Activated T-helper 1 cell treated with anti-CD3 and anti-CD28 coated beads, Interleukin-12 subunit alpha, Interleukin-12 subunit beta, Interleukin-2, Interleukin-4 antibody, amounts not matched to agents 30 ng/mL and 10 ng/mL and 1 ng/mL, durations not matched to agents 14 hours and 24 hours and 36 hours (primary cell): ENCODE data around the gene PHYKPL. TPM values are rescaled to one million over a fixed set of nuclear protein-coding genes. Genes with fewer than 3 reads are reported as not detected.
"Not testable (repeated sequence)": the region's sequence is repeated elsewhere in the genome, so short reads cannot be mapped to it uniquely, and the experiment has no call there.

Source experiments
- DNase-seq: peaks from one replicate; pipeline ENCODE4 v3.0.0; 2021; ENCODE audit warnings: low spot score
- H3K27ac Mint-ChIP-seq: one replicate; pipeline ENCODE4 v1.8.0; 2021; ENCODE audit warnings: mild to moderate bottlenecking, mixed read lengths
- H3K27me3 Mint-ChIP-seq: one replicate; pipeline ENCODE4 v1.8.0; 2022; ENCODE audit warnings: mild to moderate bottlenecking, moderate library complexity, mixed read lengths; ENCODE audit not compliant: insufficient read depth
- H3K36me3 Mint-ChIP-seq: one replicate; pipeline ENCODE4 v1.8.0; 2021; ENCODE audit warnings: low read depth, mixed read lengths
- H3K4me1 Mint-ChIP-seq: one replicate; pipeline ENCODE4 v1.8.0; 2021; ENCODE audit warnings: low read depth, mixed read lengths
- H3K4me3 Mint-ChIP-seq: one replicate; pipeline ENCODE4 v1.8.0; 2021; ENCODE audit warnings: mild to moderate bottlenecking, moderate library complexity, mixed read lengths
- H3K9me3 Mint-ChIP-seq: one replicate; pipeline ENCODE4 v1.8.0; 2021; ENCODE audit warnings: mixed read lengths
- intact Hi-C: fragments of 100-400 bp; cut with micrococcal nuclease; formaldehyde crosslinking; loops from one replicate; pipeline ENCODE4 v1.15.1; 2024
- total RNA-seq: library from RNA; stranded (reverse); gene quantifications from 2 replicates; pipeline ENCODE4 v1.2.3, GENCODE V29; 2022

PHYKPL gene
- total RNA-seq, 1 donor from 2014 or later: 84.4 TPM

DNA sequence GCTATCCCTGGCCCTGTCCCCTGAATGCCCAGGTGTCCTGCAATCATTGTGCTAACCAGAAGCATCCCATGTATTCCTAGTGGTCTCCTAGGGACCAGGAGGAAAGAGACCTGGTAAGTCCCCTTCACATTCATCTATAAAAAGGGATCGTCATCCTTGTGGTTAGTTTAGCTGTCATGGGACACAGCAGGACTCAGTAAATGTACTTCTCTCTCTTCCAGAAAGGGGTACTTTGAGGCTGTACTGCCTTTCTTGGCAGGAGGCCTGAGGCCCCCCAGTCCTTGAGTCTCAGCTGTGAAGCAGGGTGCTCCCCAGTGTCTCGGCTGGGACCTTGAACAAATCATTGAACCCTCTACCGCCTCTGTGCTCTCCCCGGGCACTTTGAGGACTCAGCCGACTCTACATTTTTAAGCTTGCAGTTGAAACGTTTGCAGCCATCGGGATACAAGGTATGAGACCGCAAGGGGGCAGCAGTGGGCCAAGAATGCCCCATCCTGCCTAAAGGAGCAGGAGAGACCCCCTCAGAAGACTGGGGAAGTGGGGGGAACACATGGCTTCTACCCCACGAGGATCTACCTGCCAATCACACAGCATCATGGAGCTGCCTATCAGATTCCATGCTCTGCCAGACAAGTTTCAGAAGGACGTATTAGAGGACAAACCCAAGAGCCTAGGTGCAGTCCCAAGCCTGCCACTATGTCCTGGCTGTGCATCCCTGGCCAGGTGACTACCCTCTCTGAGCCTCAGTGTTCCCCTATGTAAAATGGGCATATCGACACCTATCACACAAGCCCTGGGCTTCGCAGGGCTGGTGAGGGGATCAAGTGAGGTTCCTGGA, 2.4 kb upstream of the PHYKPL start:
- peaks cover 66% of the 10 kb centered on the region for H3K4me1 Mint-ChIP-seq
- peak; percentile 64 for DNase-seq
- H3K27ac Mint-ChIP-seq: peak overlapping the region; percentile 6

DNA sequence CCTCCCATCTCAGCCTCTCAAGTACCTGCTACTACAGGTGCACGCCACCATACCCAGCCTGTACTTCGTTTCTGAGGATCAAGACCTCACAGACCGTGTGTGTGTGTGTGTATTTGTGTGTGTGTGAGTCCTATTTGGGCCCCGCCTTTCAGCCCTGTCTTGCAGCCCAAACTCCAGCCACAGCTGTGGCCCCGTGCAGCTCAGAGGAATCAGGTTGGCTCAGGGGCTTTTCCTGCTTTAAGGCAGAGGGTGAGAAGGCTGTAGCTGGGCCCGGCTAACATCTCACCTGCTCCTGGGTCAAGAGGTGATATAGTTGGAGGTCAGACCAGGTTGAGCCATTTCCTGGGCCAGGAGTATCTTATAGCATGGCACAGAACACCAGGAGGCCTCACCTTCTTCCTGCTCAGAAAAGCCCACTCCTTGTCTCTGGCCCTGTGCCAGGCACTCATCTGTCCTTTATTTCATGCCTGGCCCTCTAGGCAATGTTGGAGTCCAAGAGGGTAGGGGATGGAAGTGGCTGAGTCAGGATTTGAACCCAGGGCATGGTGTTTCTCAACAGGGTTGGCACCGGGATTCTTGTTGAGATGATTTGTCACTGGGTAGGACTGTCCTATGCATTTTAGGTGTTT, 1.6 kb upstream of the PHYKPL start:
- H3K27ac Mint-ChIP-seq: peak overlapping the region; percentile 58
- intact Hi-C loops: loop anchor here (5.0 to 10.0 kb wide), 3 partner anchors 788 to 1571 kb away; partner anchors contain the start of genes HNRNPH1, MGAT4B and ZNF879
- no peaks in the 10 kb centered on the region for H3K9me3 Mint-ChIP-seq
- H3K27me3 Mint-ChIP-seq: no peaks in the 10 kb centered on the region
- DNase-seq: no peak
- H3K4me3 Mint-ChIP-seq: no peak overlapping the region
- peaks cover 25% of the 10 kb centered on the region for H3K36me3 Mint-ChIP-seq
- H3K4me1 Mint-ChIP-seq: peaks cover 69% of the 10 kb centered on the region

More for the DNA sequence above, 2.4 kb upstream of the PHYKPL start:
- intact Hi-C loops: loop anchor here (1.0 to 10.0 kb wide), 5 partner anchors 315 to 1570 kb away; partner anchors contain the start of genes COL23A1, HNRNPH1, MGAT4B and ZNF879
- Mint-ChIP-seq H3K9me3 (no peaks in the 10 kb centered on the region), H3K36me3 (peaks cover 18% of the 10 kb centered on the region), H3K4me3 (peak overlapping the region; percentile 35), H3K27me3 (no peaks in the 10 kb centered on the region)

DNA sequence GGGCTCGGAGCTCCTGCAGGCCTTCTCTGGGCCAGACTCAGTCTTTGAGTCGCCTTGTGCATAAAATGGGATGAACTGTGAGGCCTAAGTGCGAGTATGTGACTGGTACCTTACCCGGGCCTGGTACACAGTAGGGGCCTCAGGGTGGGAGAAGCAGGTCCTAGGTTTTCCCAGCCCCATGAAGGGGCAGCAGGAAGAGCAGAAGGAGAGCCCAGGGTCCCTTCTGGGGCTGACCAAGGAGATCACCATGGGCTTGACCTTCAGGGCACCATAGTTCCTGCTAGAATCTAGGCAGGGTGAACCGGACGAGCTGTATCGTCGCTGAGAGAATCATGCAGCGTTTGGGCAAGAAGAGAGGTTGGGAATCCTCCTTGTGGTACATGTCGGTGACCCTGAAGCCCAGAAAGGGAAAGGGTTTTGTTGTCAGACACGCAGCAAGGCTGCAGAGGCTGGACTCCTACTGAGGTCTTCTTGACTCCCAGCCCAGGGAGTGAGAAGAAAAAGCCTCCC, 373 bp upstream of the PHYKPL start:
- H3K9me3 Mint-ChIP-seq: no peaks in the 10 kb centered on the region
- intact Hi-C loops: loop anchor here (1.0 to 10.0 kb wide), 6 partner anchors 29 to 1572 kb away; partner anchors contain the start of genes CLK4, HNRNPAB, HNRNPH1 and MGAT4B
- peaks cover 33% of the 10 kb centered on the region for H3K36me3 Mint-ChIP-seq

DNA sequence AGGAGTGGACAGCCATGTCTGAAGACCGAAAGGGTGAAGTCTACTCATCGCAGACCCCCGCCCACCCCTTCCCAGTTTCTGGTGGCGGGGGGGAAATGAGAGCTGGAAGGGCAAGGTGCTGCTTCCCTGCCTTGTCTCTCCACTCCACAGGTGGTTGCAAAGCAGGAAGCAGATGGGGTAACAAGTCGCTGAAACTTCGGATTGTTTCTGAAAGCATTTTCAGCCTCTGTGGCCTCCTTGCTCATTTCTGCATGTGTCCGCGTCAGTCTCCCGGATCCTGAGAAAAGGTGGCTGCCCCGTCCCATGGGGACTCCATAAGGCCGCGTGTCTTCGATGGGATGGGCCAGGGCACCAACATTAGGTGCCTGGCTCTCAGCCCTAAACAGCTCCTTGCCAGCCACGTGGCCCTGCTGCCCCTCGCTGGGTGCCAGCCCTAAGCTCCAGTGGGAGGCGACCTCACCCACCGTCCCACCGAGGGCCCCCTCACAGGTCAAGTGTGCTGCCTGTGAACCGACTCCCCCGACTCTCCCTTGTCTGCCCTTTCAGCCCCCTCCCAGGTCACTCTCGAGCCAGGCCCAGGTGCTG, 971 bp downstream of the PHYKPL start:
- intact Hi-C loops: loop anchor here (1.0 to 10.0 kb wide), 6 partner anchors 27 to 1573 kb away; partner anchors contain the start of genes CLK4, HNRNPAB, HNRNPH1 and MGAT4B
- Mint-ChIP-seq H3K36me3 (peaks cover 47% of the 10 kb centered on the region), H3K4me3 (peak overlapping the region; percentile 90), H3K4me1 (peaks cover 65% of the 10 kb centered on the region), H3K27me3 (no peaks in the 10 kb centered on the region), H3K27ac (peak overlapping the region; percentile 84), H3K9me3 (no peaks in the 10 kb centered on the region)
- DNase-seq: no peak

More for the DNA sequence above, 373 bp upstream of the PHYKPL start:
- Mint-ChIP-seq H3K4me1 (peaks cover 65% of the 10 kb centered on the region), H3K4me3 (peak overlapping the region; percentile 76), H3K27me3 (no peaks in the 10 kb centered on the region), H3K27ac (peak overlapping the region; percentile 86)
- DNase-seq: no peak

DNA sequence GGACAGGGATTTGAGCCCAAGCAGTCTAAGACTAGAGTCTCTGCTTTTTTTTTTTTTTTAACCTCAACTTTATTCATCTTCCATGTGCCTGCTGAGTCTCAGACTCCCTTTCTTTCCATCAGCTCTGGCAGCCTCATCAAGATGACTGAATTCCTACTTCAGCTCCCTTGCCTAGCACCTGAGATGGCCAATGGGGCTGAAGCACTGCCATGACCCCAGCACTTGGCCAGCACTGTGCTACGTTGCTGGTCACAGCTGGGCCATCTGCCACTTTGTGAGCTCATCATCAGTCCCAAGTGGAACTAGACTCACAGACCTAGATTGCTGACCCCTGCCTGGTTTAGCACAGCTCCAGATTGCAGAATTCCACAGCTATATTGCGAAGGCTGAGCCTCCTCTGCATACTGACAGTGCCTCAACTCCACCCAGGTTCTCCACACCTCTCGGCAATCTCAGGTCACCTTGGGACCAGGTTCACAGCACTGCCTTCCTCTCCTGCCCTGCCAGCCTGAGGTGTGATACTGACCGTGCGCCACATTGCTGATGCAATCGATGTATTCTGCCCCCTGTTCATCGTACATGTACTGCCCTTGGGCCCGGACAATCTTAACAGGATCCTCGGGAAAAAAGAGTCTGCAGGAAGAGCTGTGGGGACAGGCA, 1.6 kb downstream of the PHYKPL start:
- Mint-ChIP-seq H3K36me3 (peaks cover 50% of the 10 kb centered on the region), H3K4me3 (peak overlapping the region; percentile 90), H3K27me3 (no peaks in the 10 kb centered on the region), H3K9me3 (no peaks in the 10 kb centered on the region), H3K27ac (peak overlapping the region; percentile 58), H3K4me1 (peaks cover 64% of the 10 kb centered on the region)
- intact Hi-C loops: loop anchor here (5.0 to 10.0 kb wide), 3 partner anchors 791 to 1574 kb away; partner anchors contain the start of genes HNRNPH1, MGAT4B and ZNF879
- no peak for DNase-seq

DNA sequence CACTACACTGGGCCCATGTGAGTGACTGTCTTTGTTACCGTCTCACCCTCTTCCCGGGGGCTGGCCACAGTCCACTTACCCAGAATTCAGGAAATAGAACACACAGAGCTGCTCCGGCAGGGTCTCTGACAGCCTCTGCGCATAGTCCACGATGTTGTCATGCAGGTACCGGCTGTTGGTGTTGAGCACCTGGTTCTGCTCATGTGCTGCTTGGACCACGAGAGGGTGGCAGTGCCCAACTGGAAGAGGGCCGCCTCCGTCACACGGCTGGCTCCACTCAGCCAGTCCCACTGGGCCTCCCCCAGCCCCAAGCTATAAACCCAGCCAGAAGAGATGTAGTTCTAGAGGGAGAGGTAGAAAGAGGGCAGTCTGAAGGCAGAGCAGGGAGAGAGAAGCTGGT, 2.7 kb downstream of the PHYKPL start:
- no peaks in the 10 kb centered on the region for H3K9me3 Mint-ChIP-seq
- no peaks in the 10 kb centered on the region for H3K27me3 Mint-ChIP-seq
- peaks cover 59% of the 10 kb centered on the region for H3K4me1 Mint-ChIP-seq
- intact Hi-C loops: loop anchor here (5.0 to 10.0 kb wide), 3 partner anchors 792 to 1575 kb away; partner anchors contain the start of genes HNRNPH1, MGAT4B and ZNF879
- H3K36me3 Mint-ChIP-seq: peaks cover 58% of the 10 kb centered on the region
- peak overlapping the region; percentile 40 for H3K27ac Mint-ChIP-seq
- no peak for DNase-seq
- peak overlapping the region; percentile 90 for H3K4me3 Mint-ChIP-seq

DNA sequence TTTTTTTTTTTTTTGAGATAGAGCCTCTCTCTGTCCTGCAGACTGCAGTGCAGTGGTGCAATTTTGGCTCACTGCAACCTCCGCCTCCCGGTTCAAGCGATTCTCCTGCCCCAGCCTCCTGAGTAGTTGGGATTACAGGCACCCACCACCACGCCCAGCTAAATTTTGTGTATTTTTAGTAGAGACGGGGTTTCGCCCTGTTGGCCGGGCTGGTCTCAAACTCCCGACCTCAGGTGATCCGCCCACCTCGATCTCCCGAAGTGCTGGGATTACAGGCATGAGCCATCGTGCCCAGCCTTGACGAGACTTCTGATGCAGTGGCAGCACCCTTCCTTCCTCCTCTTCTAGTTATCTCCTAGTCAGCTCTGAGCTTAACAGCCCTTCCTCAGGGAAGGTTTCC, 3.5 kb downstream of the PHYKPL start:
- peak overlapping the region; percentile 73 for H3K27ac Mint-ChIP-seq
- peak overlapping the region; percentile 90 for H3K4me3 Mint-ChIP-seq
- H3K4me1 Mint-ChIP-seq: peaks cover 51% of the 10 kb centered on the region

DNA sequence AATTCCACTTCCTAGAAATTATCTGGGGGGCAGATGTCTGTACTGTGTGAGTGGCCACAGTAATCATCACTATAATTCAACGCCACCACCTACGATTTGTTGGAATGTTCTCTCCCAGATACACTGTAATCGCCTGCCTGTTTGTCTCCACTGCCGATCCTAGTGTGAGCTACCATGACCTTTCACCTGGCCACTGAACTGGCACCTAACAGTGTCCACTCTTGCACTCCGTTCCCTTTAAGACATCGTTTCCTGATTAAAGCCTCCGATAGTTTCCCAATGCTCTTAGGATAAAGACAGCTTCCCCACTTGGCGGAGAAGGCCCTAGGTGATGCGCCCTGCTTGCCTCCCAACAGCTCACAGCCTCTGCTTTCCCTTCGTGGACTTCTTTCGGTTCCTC, 4.0 kb downstream of the PHYKPL start:
- DNase-seq: no peak
- intact Hi-C loops: no loop called here
- no peaks in the 10 kb centered on the region for H3K9me3 Mint-ChIP-seq
- H3K4me1 Mint-ChIP-seq: peaks cover 48% of the 10 kb centered on the region
- H3K36me3 Mint-ChIP-seq: peaks cover 62% of the 10 kb centered on the region
- H3K27me3 Mint-ChIP-seq: no peaks in the 10 kb centered on the region
- H3K4me3 Mint-ChIP-seq: no peak overlapping the region
- no peak overlapping the region for H3K27ac Mint-ChIP-seq

More for the DNA sequence above, 3.5 kb downstream of the PHYKPL start:
- intact Hi-C loops, H3K9me3 Mint-ChIP-seq, H3K27me3 Mint-ChIP-seq, DNase-seq: not testable (repeated sequence)
- H3K36me3 Mint-ChIP-seq: peaks cover 59% of the 10 kb centered on the region

DNA sequence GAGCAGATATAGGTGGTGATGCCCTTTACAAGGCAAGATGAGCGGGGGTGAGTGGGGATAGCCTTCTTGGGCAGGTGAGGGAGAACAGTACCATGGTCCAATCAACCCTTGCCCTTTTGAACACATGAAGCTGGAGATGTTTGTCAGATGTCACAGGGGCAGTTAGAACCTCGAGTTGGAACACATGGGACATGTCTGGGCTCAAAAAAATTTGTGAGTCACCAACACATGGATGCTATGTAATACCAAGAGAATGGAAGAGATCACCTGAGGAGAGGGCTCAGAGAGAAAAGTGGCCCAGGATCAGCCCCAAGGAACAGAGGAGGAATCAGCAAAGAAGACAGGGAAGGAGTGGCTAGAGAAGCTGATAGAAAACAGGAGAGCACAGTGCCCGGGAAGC, 4.7 kb downstream of the PHYKPL start:
- intact Hi-C loops: no loop called here
- Mint-ChIP-seq H3K36me3 (peaks cover 67% of the 10 kb centered on the region), H3K27me3 (no peaks in the 10 kb centered on the region), H3K9me3 (no peaks in the 10 kb centered on the region), H3K27ac (peak overlapping the region; percentile 36), H3K4me1 (peaks cover 45% of the 10 kb centered on the region), H3K4me3 (no peak overlapping the region)
- DNase-seq: no peak

DNA sequence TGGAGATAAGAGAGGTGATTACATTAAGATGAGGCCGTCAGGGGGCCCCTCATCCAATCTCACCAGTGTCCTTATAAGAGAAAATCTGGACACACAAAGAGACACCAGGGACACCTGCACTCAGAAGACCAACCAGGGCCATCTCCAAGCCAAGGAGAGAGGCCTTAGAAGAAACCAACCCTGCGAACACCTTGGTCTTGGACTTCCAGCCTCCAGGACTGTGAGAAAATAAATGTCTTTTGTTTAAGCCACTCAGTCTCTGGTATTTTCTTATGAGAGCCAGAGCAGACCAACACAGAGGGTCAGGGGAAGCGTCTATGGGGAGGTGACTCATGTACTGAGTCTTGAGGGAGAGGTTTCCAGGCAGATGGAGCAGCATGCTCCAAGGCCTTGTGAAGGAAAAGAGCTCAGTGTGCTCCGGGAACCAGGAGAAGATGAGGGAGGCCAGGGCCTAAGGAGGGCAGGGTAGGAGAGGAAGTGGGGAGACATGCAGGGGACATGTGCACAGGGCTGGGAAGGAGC, 5.4 kb downstream of the PHYKPL start:
- peak overlapping the region; percentile 13 for H3K4me3 Mint-ChIP-seq
- H3K27ac Mint-ChIP-seq: peak overlapping the region; percentile 25
- DNase-seq: no peak
- H3K4me1 Mint-ChIP-seq: peaks cover 46% of the 10 kb centered on the region
- H3K9me3 Mint-ChIP-seq: no peaks in the 10 kb centered on the region
- H3K36me3 Mint-ChIP-seq: peaks cover 67% of the 10 kb centered on the region
- intact Hi-C loops: no loop called here
- no peaks in the 10 kb centered on the region for H3K27me3 Mint-ChIP-seq

DNA sequence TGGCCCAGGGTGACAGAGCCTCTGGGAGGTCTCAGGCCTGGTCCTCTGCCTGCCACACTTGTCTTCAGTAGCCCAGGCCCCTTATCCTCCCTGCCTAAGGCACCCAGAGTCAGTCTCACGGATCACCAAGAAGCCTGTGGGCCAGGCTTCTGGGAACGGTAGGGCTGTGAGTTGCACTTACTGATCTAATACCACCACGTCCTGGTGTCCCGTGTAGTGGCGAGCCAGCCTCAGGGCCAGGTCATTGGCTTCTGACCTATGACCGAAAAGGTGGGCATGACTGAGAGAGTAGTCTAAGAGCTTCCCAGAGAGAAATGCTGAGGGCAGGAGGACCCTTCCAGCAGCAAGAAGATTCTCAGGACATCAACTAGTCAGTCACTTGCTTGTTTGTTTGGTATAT, 7.4 kb downstream of the PHYKPL start:
- Mint-ChIP-seq H3K9me3 (no peaks in the 10 kb centered on the region), H3K27me3 (no peaks in the 10 kb centered on the region), H3K27ac (no peak overlapping the region), H3K4me1 (peaks cover 51% of the 10 kb centered on the region), H3K4me3 (no peak overlapping the region), H3K36me3 (peaks cover 63% of the 10 kb centered on the region)
- intact Hi-C loops: no loop called here
- DNase-seq: no peak

DNA sequence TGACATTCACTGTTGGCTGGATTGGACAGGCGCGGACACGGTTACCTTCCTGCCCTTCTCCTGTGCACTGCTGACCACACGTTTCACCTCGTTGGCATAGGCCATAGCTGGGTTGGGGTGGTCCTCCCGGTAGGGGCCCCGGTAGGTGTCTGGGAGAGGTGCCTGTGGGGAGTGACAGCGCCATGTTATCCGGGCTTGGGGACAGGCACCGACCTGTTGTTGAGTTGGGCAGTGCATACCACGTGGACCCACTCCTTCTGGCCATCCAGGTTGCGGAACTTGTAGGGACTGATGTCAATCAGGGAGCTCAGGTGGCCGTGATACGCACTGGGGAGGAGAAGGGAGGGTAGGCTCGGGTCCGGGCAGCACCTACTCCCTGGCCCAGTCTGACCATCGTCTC, 8.2 kb downstream of the PHYKPL start:
- H3K36me3 Mint-ChIP-seq: peaks cover 56% of the 10 kb centered on the region
- DNase-seq: no peak
- H3K4me3 Mint-ChIP-seq: no peak overlapping the region
- H3K27me3 Mint-ChIP-seq: no peaks in the 10 kb centered on the region
- H3K9me3 Mint-ChIP-seq: no peaks in the 10 kb centered on the region
- H3K4me1 Mint-ChIP-seq: peaks cover 43% of the 10 kb centered on the region
- intact Hi-C loops: no loop called here
- H3K27ac Mint-ChIP-seq: no peak overlapping the region
